IMR-90 (cell line): ENCODE measurements around the gene PRKCH. TPM values are rescaled to one million over a fixed set of nuclear protein-coding genes. Genes with fewer than 3 reads are reported as not detected.

Source experiments
- ATAC-seq: fragments of 200-7000 bp; cut with Tn5 transposase; 2 replicates; pipeline ENCODE4 v1.9.1; 2020; ENCODE audit warnings: low read depth, mild to moderate bottlenecking, moderate library complexity
- BruUV-seq: library from RNA; stranded (reverse); fragments of 400-500 nt; replicated peaks from 2 replicates; lab custom pipeline; 2021; lab: Mats Ljungman, UMichigan
- CTCF ChIA-PET: fragments of 300-600 bp; formaldehyde crosslinking; extraction: SDS; loops from one replicate; lab custom pipeline; 2021; ENCODE audit warnings: antibody characterized with exemption; lab: Yijun Ruan, JAX
- POLR2A ChIA-PET: fragments of 300-600 bp; sonication (Branson Sonifier 250); formaldehyde crosslinking; loops from one replicate; lab custom pipeline; 2022; ENCODE audit warnings: antibody characterized with exemption; ENCODE audit not compliant: unreplicated experiment; lab: Charles Lee
- DNase-seq: peaks from one replicate; pipeline ENCODE4 v3.0.0; 2013
- H2AFZ ChIP-seq: replicated peaks from 2 replicates; pipeline ENCODE3; 2013; ENCODE audit warnings: low read length, mild to moderate bottlenecking; ENCODE audit not compliant: poor library complexity
- H2AK5ac ChIP-seq: 2 replicates; pipeline ENCODE4 v1.6.1; 2013; ENCODE audit warnings: low read depth, low read length, inconsistent platforms
- H2AK9ac ChIP-seq: replicated peaks from 2 replicates; pipeline ENCODE3; 2013; ENCODE audit warnings: mild to moderate bottlenecking, low read depth, low read length, moderate library complexity; ENCODE audit not compliant: poor library complexity
- H2BK120ac ChIP-seq: 2 replicates; pipeline ENCODE4 v1.6.1; 2013; ENCODE audit warnings: low read depth, low read length, inconsistent platforms
- H2BK15ac ChIP-seq: 3 replicates; pipeline ENCODE4 v1.6.1; 2013; ENCODE audit warnings: low read depth, low read length, inconsistent platforms
- H2BK20ac ChIP-seq: 2 replicates; pipeline ENCODE4 v1.6.1; 2013; ENCODE audit warnings: low read depth, mild to moderate bottlenecking, inconsistent platforms, low read length, moderate library complexity
- H2BK5ac ChIP-seq: 2 replicates; pipeline ENCODE4 v1.6.1; 2013; ENCODE audit warnings: mild to moderate bottlenecking, low read depth, low read length, inconsistent platforms; ENCODE audit not compliant: poor library complexity, severe bottlenecking
- H3K14ac ChIP-seq: replicated peaks from 2 replicates; pipeline ENCODE4 v1.6.1; 2013; ENCODE audit warnings: low read depth, low read length, inconsistent platforms
- H3K18ac ChIP-seq: 2 replicates; pipeline ENCODE4 v1.6.1; 2013; ENCODE audit warnings: low read depth, low read length, control low read depth
- H3K23ac ChIP-seq: 2 replicates; pipeline ENCODE4 v1.6.1; 2013; ENCODE audit warnings: low read depth, low read length, inconsistent platforms
- H3K27ac ChIP-seq: 2 replicates; pipeline ENCODE4 v1.5.1; 2013; ENCODE audit warnings: mild to moderate bottlenecking, control low read depth, low read length; ENCODE audit not compliant: insufficient read depth
- H3K27me3 ChIP-seq: 2 replicates; pipeline ENCODE4 v1.6.1; 2013; ENCODE audit warnings: low read length; ENCODE audit not compliant: control insufficient read depth, insufficient read depth
- H3K36me3 ChIP-seq: 2 replicates; pipeline ENCODE4 v1.6.1; 2013; ENCODE audit warnings: low read length, mixed read lengths; ENCODE audit not compliant: control insufficient read depth, insufficient read depth
- H3K4ac ChIP-seq: 2 replicates; pipeline ENCODE4 v1.6.1; 2013; ENCODE audit warnings: low read depth, low read length, inconsistent platforms
- H3K4me1 ChIP-seq: 2 replicates; pipeline ENCODE4 v1.6.1; 2013; ENCODE audit warnings: low read length, mixed read lengths; ENCODE audit not compliant: control insufficient read depth, insufficient read depth
- H3K4me2 ChIP-seq: 2 replicates; pipeline ENCODE4 v1.6.1; 2013; ENCODE audit warnings: low read depth, mild to moderate bottlenecking, control low read depth, low read length, moderate library complexity
- H3K4me3 ChIP-seq: 2 replicates; pipeline ENCODE4 v1.5.1; 2013; ENCODE audit warnings: low read depth, mild to moderate bottlenecking, control low read depth, low read length, moderate library complexity; ENCODE audit not compliant: insufficient read depth
- H3K56ac ChIP-seq: 2 replicates; pipeline ENCODE4 v1.6.1; 2013; ENCODE audit warnings: low read length, inconsistent platforms; ENCODE audit not compliant: insufficient read depth; ENCODE audit errors: extremely low read depth
- H3K79me1 ChIP-seq, 2 experiments: 2 replicates each; pipeline ENCODE4 v1.6.1; 2013; ENCODE audit warnings: low read length in 2 of 2, inconsistent platforms in 1 of 2, low read depth in 1 of 2
- H3K9ac ChIP-seq: 2 replicates; pipeline ENCODE4 v1.6.1; 2013; ENCODE audit warnings: low read depth, low read length, control low read depth
- H3K9me1 ChIP-seq: 2 replicates; pipeline ENCODE4 v1.6.1; 2013; ENCODE audit warnings: low read length, inconsistent platforms; ENCODE audit not compliant: insufficient read depth
- H3K9me3 ChIP-seq: 2 replicates; pipeline ENCODE4 v1.6.1; 2013; ENCODE audit warnings: low read length; ENCODE audit not compliant: control insufficient read depth, insufficient read depth
- H4K20me1 ChIP-seq: 2 replicates; pipeline ENCODE4 v1.6.1; 2013; ENCODE audit warnings: low read length, inconsistent platforms; ENCODE audit not compliant: insufficient read depth
- H4K5ac ChIP-seq: 2 replicates; pipeline ENCODE4 v1.6.1; 2013; ENCODE audit warnings: mild to moderate bottlenecking, low read depth, low read length, control low read depth
- H4K8ac ChIP-seq, 2 experiments: 2 replicates each; pipeline ENCODE4 v1.6.1; 2013; ENCODE audit warnings: low read depth in 2 of 2, low read length in 2 of 2, control low read depth in 1 of 2, inconsistent platforms in 1 of 2
- H4K91ac ChIP-seq: 2 replicates; pipeline ENCODE4 v1.6.1; 2013; ENCODE audit warnings: low read depth, low read length, inconsistent platforms; ENCODE audit not compliant: insufficient read depth
- BHLHE40 ChIP-seq: fragments of 150-350 bp; IDR thresholded peaks from 2 replicates; pipeline ENCODE4 v1.6.1; 2016; ENCODE audit warnings: mild to moderate bottlenecking, low read depth, low read length
- CHD1 ChIP-seq: IDR thresholded peaks from 2 replicates; pipeline ENCODE4 v1.6.1; 2012; ENCODE audit warnings: low read depth, low read length, improper control_type of control experiment
- FOS ChIP-seq: fragments of 150-350 bp; IDR thresholded peaks from 2 replicates; pipeline ENCODE4 v1.6.1; 2016; ENCODE audit warnings: low read depth, low read length
- NFE2L2 ChIP-seq: fragments of 150-350 bp; IDR thresholded peaks from 2 replicates; pipeline ENCODE4 v1.6.1; 2016; ENCODE audit warnings: low read depth, mild to moderate bottlenecking, low read length
- POLR2A ChIP-seq: IDR thresholded peaks from 2 replicates; pipeline ENCODE4 v1.6.1; 2012; ENCODE audit warnings: mild to moderate bottlenecking, low read depth, low read length
- RAD21 ChIP-seq: IDR thresholded peaks from 2 replicates; pipeline ENCODE4 v1.6.1; 2012; ENCODE audit warnings: low read length, improper control_type of control experiment
- WGBS, 2 experiments: methylation state at CpG; one replicate each; pipeline versions ENCODE4 v1.1.5 to v1.1.7; 2013; ENCODE audit warnings: missing lambda C conversion rate in 2 of 2; ENCODE audit not compliant: insufficient read length in 1 of 2; ENCODE audit errors: extremely low coverage in 2 of 2; 5-methylcytosine and 5-hydroxymethylcytosine counted together
- dilution Hi-C: fragments of 300-500 bp; cut with HindIII; formaldehyde crosslinking; loops from one replicate; pipeline ENCODE4 v1.14.3; 2018; ENCODE audit warnings: low sequenced_read_pairs; ENCODE audit not compliant: unreplicated experiment
- in situ Hi-C: fragments of 300-500 bp; cut with MboI; formaldehyde crosslinking; loops from 3 replicates; pipeline ENCODE4 v1.14.3; 2019; ENCODE audit warnings: low sequenced_read_pairs, inconsistent platforms, mixed read lengths
- intact Hi-C: fragments of 100-400 bp; cut with micrococcal nuclease; formaldehyde crosslinking; loops from 2 replicates; pipeline ENCODE4 v1.10.0; 2022
- polyA plus RNA-seq, 3 experiments: library from polyadenylated mRNA; depleted of rRNA; stranded (reverse); fragments of >200 nt; gene quantifications; 2 replicates each; pipeline ENCODE4 v1.2.3, GENCODE V29; 2012; ENCODE audit warnings: low replicate concordance in 1 of 3
- total RNA-seq: library from RNA; depleted of rRNA; stranded (reverse); fragments of >200 nt; gene quantifications from 2 replicates; pipeline ENCODE4 v1.2.3, GENCODE V29; 2012
- TF ChIP-seq, protein P1 (sequence below): fragments of 150-350 bp; IDR thresholded peaks from 2 replicates; pipeline ENCODE4 v1.6.1; 2016; ENCODE audit warnings: low read depth, mild to moderate bottlenecking, low read length, moderate library complexity, borderline replicate concordance
- TF ChIP-seq, protein P2 (sequence below): conservative IDR thresholded peaks from 2 replicates; pipeline ENCODE4 v1.5.1; 2012; ENCODE audit warnings: mild to moderate bottlenecking, low read depth, low read length, improper control_type of control experiment

The PRKCH gene
- total and polyA plus RNA-seq, 2 of the 4 experiments (the other 2 are of a cell fraction) = 1.6 to 2.3 TPM

DNA sequence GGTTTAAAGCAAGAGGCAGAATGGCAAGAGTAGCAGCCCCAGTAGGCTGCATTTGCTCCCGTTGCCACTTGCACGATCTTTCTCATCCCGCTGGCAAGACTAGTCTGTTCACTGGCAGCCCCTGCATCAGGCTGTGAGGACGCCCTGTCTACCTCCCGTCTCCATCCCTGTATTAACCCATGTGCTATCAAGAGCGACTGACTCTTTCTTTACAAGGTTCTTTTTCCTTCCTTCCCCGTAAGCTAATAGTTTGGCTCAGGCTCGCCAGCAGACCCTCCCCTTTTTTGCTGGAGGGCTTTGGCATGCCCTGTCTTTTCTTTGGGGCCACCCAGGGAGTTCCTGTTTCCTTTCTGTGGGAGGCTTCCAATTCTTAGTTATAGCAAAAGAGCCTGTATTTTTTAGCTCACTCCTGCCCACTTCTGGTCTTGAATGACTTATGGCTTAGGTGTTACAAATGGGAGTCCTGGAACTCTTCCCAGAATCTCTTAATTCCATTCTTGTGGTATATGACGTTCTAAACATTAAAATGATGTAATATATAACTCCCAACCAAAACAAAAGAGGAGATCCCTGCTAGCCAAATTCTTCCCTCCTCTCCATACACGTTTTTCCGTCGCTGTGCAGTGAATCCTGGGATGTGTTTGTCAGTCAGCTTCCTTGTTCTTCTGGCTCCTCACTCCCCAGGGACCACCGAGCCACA lies 149.0 kb downstream of the PRKCH start (continued):
- TF ChIP-seq, protein P1, sequence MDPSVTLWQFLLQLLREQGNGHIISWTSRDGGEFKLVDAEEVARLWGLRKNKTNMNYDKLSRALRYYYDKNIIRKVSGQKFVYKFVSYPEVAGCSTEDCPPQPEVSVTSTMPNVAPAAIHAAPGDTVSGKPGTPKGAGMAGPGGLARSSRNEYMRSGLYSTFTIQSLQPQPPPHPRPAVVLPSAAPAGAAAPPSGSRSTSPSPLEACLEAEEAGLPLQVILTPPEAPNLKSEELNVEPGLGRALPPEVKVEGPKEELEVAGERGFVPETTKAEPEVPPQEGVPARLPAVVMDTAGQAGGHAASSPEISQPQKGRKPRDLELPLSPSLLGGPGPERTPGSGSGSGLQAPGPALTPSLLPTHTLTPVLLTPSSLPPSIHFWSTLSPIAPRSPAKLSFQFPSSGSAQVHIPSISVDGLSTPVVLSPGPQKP = no peak
- TF ChIP-seq FOS = no peak

DNA sequence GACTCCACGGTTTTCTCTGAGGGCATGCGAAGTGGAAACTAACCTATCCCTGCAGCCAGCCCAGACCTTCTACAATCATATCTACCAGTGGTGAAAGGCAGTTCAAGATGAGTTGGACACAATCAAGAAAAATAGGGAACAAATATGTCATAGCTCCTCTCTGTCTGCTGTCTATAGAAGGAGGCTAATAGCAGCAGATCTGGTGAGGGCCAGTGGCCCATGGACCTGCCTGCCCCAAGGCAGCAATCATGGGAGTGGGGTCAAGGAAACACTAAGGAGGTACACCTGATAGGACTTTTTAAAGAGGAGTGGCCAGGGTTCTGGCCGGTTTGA lies 149.5 kb downstream of the PRKCH start:
- Histone ChIP-seq H2AK5ac (peak overlapping the region; percentile 96), H2BK5ac (peak overlapping the region; percentile 91), H3K9me3 (no peaks in the 10 kb centered on the region), H2AFZ (peak overlapping the region; percentile 44), H2BK20ac (peak overlapping the region; percentile 90), H3K36me3 (no peaks in the 10 kb centered on the region), H3K4ac (peak overlapping the region; percentile 95), H4K20me1 (no peaks in the 10 kb centered on the region), H2BK15ac (peak overlapping the region; percentile 97), H3K4me2 (peak overlapping the region; percentile 62), H4K91ac (peak overlapping the region; percentile 98), H4K8ac (peak overlapping the region; percentile 81 to 85), H3K18ac (peak overlapping the region; percentile 93), H3K56ac (peak overlapping the region; percentile 83; the same call in 1 of the 2 replicates), H2AK9ac (peak overlapping the region; percentile 85), H3K4me1 (peaks cover 33% of the 10 kb centered on the region), H3K27me3 (no peaks in the 10 kb centered on the region), H3K14ac (peak overlapping the region; percentile 83), H3K79me1 (peaks cover 2 to 25% of the 10 kb centered on the region in 2 experiments; a peak in 3 of 4 replicates), H3K9ac (peak overlapping the region; percentile 83), H3K9me1 (peaks cover 27% of the 10 kb centered on the region), H4K5ac (peak overlapping the region; percentile 88), H2BK120ac (peak overlapping the region; percentile 96), H3K27ac (peak overlapping the region; percentile 96), H3K4me3 (no peak overlapping the region), H3K23ac (peak overlapping the region; percentile 57)
- BruUV-seq = no TSS peak
- no peak for TF ChIP-seq RAD21
- TF ChIP-seq BHLHE40 = no peak
- TF ChIP-seq CHD1 = no peak
- TF ChIP-seq POLR2A = peak; percentile 43; the same call in 1 of the 2 replicates
- TF ChIP-seq, protein P2, sequence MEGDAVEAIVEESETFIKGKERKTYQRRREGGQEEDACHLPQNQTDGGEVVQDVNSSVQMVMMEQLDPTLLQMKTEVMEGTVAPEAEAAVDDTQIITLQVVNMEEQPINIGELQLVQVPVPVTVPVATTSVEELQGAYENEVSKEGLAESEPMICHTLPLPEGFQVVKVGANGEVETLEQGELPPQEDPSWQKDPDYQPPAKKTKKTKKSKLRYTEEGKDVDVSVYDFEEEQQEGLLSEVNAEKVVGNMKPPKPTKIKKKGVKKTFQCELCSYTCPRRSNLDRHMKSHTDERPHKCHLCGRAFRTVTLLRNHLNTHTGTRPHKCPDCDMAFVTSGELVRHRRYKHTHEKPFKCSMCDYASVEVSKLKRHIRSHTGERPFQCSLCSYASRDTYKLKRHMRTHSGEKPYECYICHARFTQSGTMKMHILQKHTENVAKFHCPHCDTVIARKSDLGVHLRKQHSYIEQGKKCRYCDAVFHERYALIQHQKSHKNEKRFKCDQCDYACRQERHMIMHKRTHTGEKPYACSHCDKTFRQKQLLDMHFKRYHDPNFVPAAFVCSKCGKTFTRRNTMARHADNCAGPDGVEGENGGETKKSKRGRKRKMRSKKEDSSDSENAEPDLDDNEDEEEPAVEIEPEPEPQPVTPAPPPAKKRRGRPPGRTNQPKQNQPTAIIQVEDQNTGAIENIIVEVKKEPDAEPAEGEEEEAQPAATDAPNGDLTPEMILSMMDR = no peak
- no peak for TF ChIP-seq NFE2L2
- DNase-seq (no peak), ATAC-seq (no peak)
- POLR2A ChIA-PET = interaction anchor here (0.6 kb wide), 2 partner anchors 94 to 503 kb away, joined by 3 to 4 read pairs; no protein-coding TSS in a partner anchor
- CTCF ChIA-PET = interaction anchor here (0.6 to 1.5 kb wide), 6 partner anchors 16 to 366 kb away, joined by 3 to 5 read pairs (median 3); no protein-coding TSS in a partner anchor
- in situ Hi-C loops = loop anchor here (5.0 kb wide), 1 partner anchor 91 kb away; no protein-coding TSS in a partner anchor
- dilution Hi-C loops = loop anchor here (25.0 kb wide), 1 partner anchor 241 kb away; no protein-coding TSS in a partner anchor
- WGBS, 2 experiments = 60% methylated on average over 1 of the region's 3 CpGs; no CpG with 5 or more reads in 1 of the 2 experiments
- intact Hi-C loops = loop anchor here (5.0 kb wide), 1 partner anchor 181 kb away; no protein-coding TSS in a partner anchor
